IMR-90 (cell line): ENCODE measurements around the gene FBXO34. TPM values are rescaled to one million over a fixed set of nuclear protein-coding genes. Genes with fewer than 3 reads are reported as not detected.
A peak's percentile ranks its signal among the peaks of the same experiment; 100 is the strongest.

Experiments used
- ATAC-seq: fragments of 200-7000 bp; cut with Tn5 transposase; 2 replicates; pipeline ENCODE4 v1.9.1; 2020; ENCODE audit warnings: low read depth, mild to moderate bottlenecking, moderate library complexity
- BruUV-seq: library from RNA; stranded (reverse); fragments of 400-500 nt; replicated peaks from 2 replicates; lab custom pipeline; 2021; lab: Mats Ljungman, UMichigan
- CTCF ChIA-PET: fragments of 300-600 bp; formaldehyde crosslinking; extraction: SDS; loops from one replicate; lab custom pipeline; 2021; ENCODE audit warnings: antibody characterized with exemption; lab: Yijun Ruan, JAX
- POLR2A ChIA-PET: fragments of 300-600 bp; sonication (Branson Sonifier 250); formaldehyde crosslinking; loops from one replicate; lab custom pipeline; 2022; ENCODE audit warnings: antibody characterized with exemption; ENCODE audit not compliant: unreplicated experiment; lab: Charles Lee
- DNase-seq: peaks from one replicate; pipeline ENCODE4 v3.0.0; 2013
- H2AFZ ChIP-seq: replicated peaks from 2 replicates; pipeline ENCODE3; 2013; ENCODE audit warnings: low read length, mild to moderate bottlenecking; ENCODE audit not compliant: poor library complexity
- H2AK5ac ChIP-seq: 2 replicates; pipeline ENCODE4 v1.6.1; 2013; ENCODE audit warnings: low read depth, low read length, inconsistent platforms
- H2AK9ac ChIP-seq: replicated peaks from 2 replicates; pipeline ENCODE3; 2013; ENCODE audit warnings: mild to moderate bottlenecking, low read depth, low read length, moderate library complexity; ENCODE audit not compliant: poor library complexity
- H2BK120ac ChIP-seq: 2 replicates; pipeline ENCODE4 v1.6.1; 2013; ENCODE audit warnings: low read depth, low read length, inconsistent platforms
- H2BK15ac ChIP-seq: 3 replicates; pipeline ENCODE4 v1.6.1; 2013; ENCODE audit warnings: low read depth, low read length, inconsistent platforms
- H2BK20ac ChIP-seq: 2 replicates; pipeline ENCODE4 v1.6.1; 2013; ENCODE audit warnings: low read depth, mild to moderate bottlenecking, inconsistent platforms, low read length, moderate library complexity
- H2BK5ac ChIP-seq: 2 replicates; pipeline ENCODE4 v1.6.1; 2013; ENCODE audit warnings: mild to moderate bottlenecking, low read depth, low read length, inconsistent platforms; ENCODE audit not compliant: poor library complexity, severe bottlenecking
- H3K14ac ChIP-seq: replicated peaks from 2 replicates; pipeline ENCODE4 v1.6.1; 2013; ENCODE audit warnings: low read depth, low read length, inconsistent platforms
- H3K18ac ChIP-seq: 2 replicates; pipeline ENCODE4 v1.6.1; 2013; ENCODE audit warnings: low read depth, low read length, control low read depth
- H3K23ac ChIP-seq: 2 replicates; pipeline ENCODE4 v1.6.1; 2013; ENCODE audit warnings: low read depth, low read length, inconsistent platforms
- H3K27ac ChIP-seq: 2 replicates; pipeline ENCODE4 v1.5.1; 2013; ENCODE audit warnings: mild to moderate bottlenecking, control low read depth, low read length; ENCODE audit not compliant: insufficient read depth
- H3K27me3 ChIP-seq: 2 replicates; pipeline ENCODE4 v1.6.1; 2013; ENCODE audit warnings: low read length; ENCODE audit not compliant: control insufficient read depth, insufficient read depth
- H3K36me3 ChIP-seq: 2 replicates; pipeline ENCODE4 v1.6.1; 2013; ENCODE audit warnings: low read length, mixed read lengths; ENCODE audit not compliant: control insufficient read depth, insufficient read depth
- H3K4ac ChIP-seq: 2 replicates; pipeline ENCODE4 v1.6.1; 2013; ENCODE audit warnings: low read depth, low read length, inconsistent platforms
- H3K4me1 ChIP-seq: 2 replicates; pipeline ENCODE4 v1.6.1; 2013; ENCODE audit warnings: low read length, mixed read lengths; ENCODE audit not compliant: control insufficient read depth, insufficient read depth
- H3K4me2 ChIP-seq: 2 replicates; pipeline ENCODE4 v1.6.1; 2013; ENCODE audit warnings: low read depth, mild to moderate bottlenecking, control low read depth, low read length, moderate library complexity
- H3K4me3 ChIP-seq: 2 replicates; pipeline ENCODE4 v1.5.1; 2013; ENCODE audit warnings: low read depth, mild to moderate bottlenecking, control low read depth, low read length, moderate library complexity; ENCODE audit not compliant: insufficient read depth
- H3K56ac ChIP-seq: 2 replicates; pipeline ENCODE4 v1.6.1; 2013; ENCODE audit warnings: low read length, inconsistent platforms; ENCODE audit not compliant: insufficient read depth; ENCODE audit errors: extremely low read depth
- H3K79me1 ChIP-seq, 2 experiments: 2 replicates each; pipeline ENCODE4 v1.6.1; 2013; ENCODE audit warnings: low read length in 2 of 2, inconsistent platforms in 1 of 2, low read depth in 1 of 2
- H3K9ac ChIP-seq: 2 replicates; pipeline ENCODE4 v1.6.1; 2013; ENCODE audit warnings: low read depth, low read length, control low read depth
- H3K9me1 ChIP-seq: 2 replicates; pipeline ENCODE4 v1.6.1; 2013; ENCODE audit warnings: low read length, inconsistent platforms; ENCODE audit not compliant: insufficient read depth
- H3K9me3 ChIP-seq: 2 replicates; pipeline ENCODE4 v1.6.1; 2013; ENCODE audit warnings: low read length; ENCODE audit not compliant: control insufficient read depth, insufficient read depth
- H4K20me1 ChIP-seq: 2 replicates; pipeline ENCODE4 v1.6.1; 2013; ENCODE audit warnings: low read length, inconsistent platforms; ENCODE audit not compliant: insufficient read depth
- H4K5ac ChIP-seq: 2 replicates; pipeline ENCODE4 v1.6.1; 2013; ENCODE audit warnings: mild to moderate bottlenecking, low read depth, low read length, control low read depth
- H4K8ac ChIP-seq, 2 experiments: 2 replicates each; pipeline ENCODE4 v1.6.1; 2013; ENCODE audit warnings: low read depth in 2 of 2, low read length in 2 of 2, control low read depth in 1 of 2, inconsistent platforms in 1 of 2
- H4K91ac ChIP-seq: 2 replicates; pipeline ENCODE4 v1.6.1; 2013; ENCODE audit warnings: low read depth, low read length, inconsistent platforms; ENCODE audit not compliant: insufficient read depth
- CHD1 ChIP-seq: IDR thresholded peaks from 2 replicates; pipeline ENCODE4 v1.6.1; 2012; ENCODE audit warnings: low read depth, low read length, improper control_type of control experiment
- FOS ChIP-seq: fragments of 150-350 bp; IDR thresholded peaks from 2 replicates; pipeline ENCODE4 v1.6.1; 2016; ENCODE audit warnings: low read depth, low read length
- POLR2A ChIP-seq: IDR thresholded peaks from 2 replicates; pipeline ENCODE4 v1.6.1; 2012; ENCODE audit warnings: mild to moderate bottlenecking, low read depth, low read length
- RAD21 ChIP-seq: IDR thresholded peaks from 2 replicates; pipeline ENCODE4 v1.6.1; 2012; ENCODE audit warnings: low read length, improper control_type of control experiment
- RFX5 ChIP-seq: IDR thresholded peaks from 2 replicates; pipeline ENCODE4 v1.8.0; 2012; ENCODE audit warnings: low read depth, mild to moderate bottlenecking, low read length, moderate library complexity
- USF2 ChIP-seq: fragments of 150-350 bp; IDR thresholded peaks from 2 replicates; pipeline ENCODE4 v1.6.1; 2017; ENCODE audit warnings: mild to moderate bottlenecking, antibody characterized with exemption, low read length, low read depth
- WGBS, 2 experiments: methylation state at CpG; one replicate each; pipeline versions ENCODE4 v1.1.5 to v1.1.7; 2013; ENCODE audit warnings: missing lambda C conversion rate in 2 of 2; ENCODE audit not compliant: insufficient read length in 1 of 2; ENCODE audit errors: extremely low coverage in 2 of 2; 5-methylcytosine and 5-hydroxymethylcytosine counted together
- dilution Hi-C: fragments of 300-500 bp; cut with HindIII; formaldehyde crosslinking; loops from one replicate; pipeline ENCODE4 v1.14.3; 2018; ENCODE audit warnings: low sequenced_read_pairs; ENCODE audit not compliant: unreplicated experiment
- in situ Hi-C: fragments of 300-500 bp; cut with MboI; formaldehyde crosslinking; loops from 3 replicates; pipeline ENCODE4 v1.14.3; 2019; ENCODE audit warnings: low sequenced_read_pairs, inconsistent platforms, mixed read lengths
- intact Hi-C: fragments of 100-400 bp; cut with micrococcal nuclease; formaldehyde crosslinking; loops from 2 replicates; pipeline ENCODE4 v1.10.0; 2022
- polyA plus RNA-seq, 3 experiments: library from polyadenylated mRNA; depleted of rRNA; stranded (reverse); fragments of >200 nt; gene quantifications; 2 replicates each; pipeline ENCODE4 v1.2.3, GENCODE V29; 2012; ENCODE audit warnings: low replicate concordance in 1 of 3
- total RNA-seq: library from RNA; depleted of rRNA; stranded (reverse); fragments of >200 nt; gene quantifications from 2 replicates; pipeline ENCODE4 v1.2.3, GENCODE V29; 2012

The FBXO34 gene
- total and polyA plus RNA-seq, 2 of the 4 experiments (the other 2 are of a cell fraction) = 15.4 to 35.1 TPM

GRCh38 chr14:55301437-55302121 lies 30.4 kb downstream of the FBXO34 start:
- H3K18ac ChIP-seq = no peak overlapping the region
- in situ Hi-C loops (no loop called here), dilution Hi-C loops (no loop called here), intact Hi-C loops (no loop called here)
- H3K56ac ChIP-seq = no peak overlapping the region
- no peak overlapping the region for H3K9ac ChIP-seq
- peaks cover 33% of the 10 kb centered on the region; the same call in 1 of the 2 replicates for H4K20me1 ChIP-seq
- ChIA-PET POLR2A (no interaction called here), CTCF (no interaction called here)
- no peak overlapping the region for H3K27ac ChIP-seq
- H2AK9ac ChIP-seq = no peak overlapping the region
- TF ChIP-seq RAD21 = no peak
- peak; percentile 53 for TF ChIP-seq FOS
- no peak for TF ChIP-seq USF2
- TF ChIP-seq POLR2A = no peak
- no peak for TF ChIP-seq CHD1
- peak; percentile 40; the same call in 1 of the 2 replicates for TF ChIP-seq RFX5
- no peak overlapping the region for H3K14ac ChIP-seq
- no peaks in the 10 kb centered on the region for H3K9me3 ChIP-seq
- H3K36me3 ChIP-seq = peaks cover 6% of the 10 kb centered on the region
- H3K4me3 ChIP-seq = no peak overlapping the region
- no peak overlapping the region for H2BK120ac ChIP-seq
- peaks cover 27 to 60% of the 10 kb centered on the region in 2 experiments for H3K79me1 ChIP-seq
- no peak overlapping the region for H3K23ac ChIP-seq
- peak; percentile 78 for ATAC-seq
- no peak overlapping the region for H2AK5ac ChIP-seq
- peaks cover 8% of the 10 kb centered on the region; the same call in 1 of the 2 replicates for H3K9me1 ChIP-seq
- H4K91ac ChIP-seq = no peak overlapping the region
- H3K4ac ChIP-seq = no peak overlapping the region
- no peak overlapping the region for H3K4me2 ChIP-seq
- 100% methylated on average over 1 of the region's 1 CpG; no CpG with 5 or more reads in 1 of the 2 experiments for WGBS, 2 experiments
- DNase-seq = peak; percentile 63
- no peak overlapping the region for H2BK20ac ChIP-seq
- peaks cover 4% of the 10 kb centered on the region; the same call in 1 of the 2 replicates for H3K4me1 ChIP-seq
- no peaks in the 10 kb centered on the region for H3K27me3 ChIP-seq
- no TSS peak for BruUV-seq
- H2BK15ac ChIP-seq = no peak overlapping the region
- no peak overlapping the region for H4K5ac ChIP-seq
- H2AFZ ChIP-seq = no peak overlapping the region
- no peak overlapping the region for H2BK5ac ChIP-seq
- H4K8ac ChIP-seq = no peak overlapping the region
